Panc1 (cell line): Measurements from ENCODE around the gene AMHR2.

ENCODE experiments used
- POLR2AphosphoS5 ChIP-seq: IDR thresholded peaks from 2 replicates; pipeline ENCODE4 v1.6.1; 2012; ENCODE audit warnings: mild to moderate bottlenecking, low read depth, low read length, moderate library complexity
- TF ChIP-seq, protein P1 (sequence below): fragments of 450-650 bp; IDR thresholded peaks from 2 replicates; pipeline ENCODE4 v1.5.1; 2017; ENCODE audit warnings: mild to moderate bottlenecking

DNA sequence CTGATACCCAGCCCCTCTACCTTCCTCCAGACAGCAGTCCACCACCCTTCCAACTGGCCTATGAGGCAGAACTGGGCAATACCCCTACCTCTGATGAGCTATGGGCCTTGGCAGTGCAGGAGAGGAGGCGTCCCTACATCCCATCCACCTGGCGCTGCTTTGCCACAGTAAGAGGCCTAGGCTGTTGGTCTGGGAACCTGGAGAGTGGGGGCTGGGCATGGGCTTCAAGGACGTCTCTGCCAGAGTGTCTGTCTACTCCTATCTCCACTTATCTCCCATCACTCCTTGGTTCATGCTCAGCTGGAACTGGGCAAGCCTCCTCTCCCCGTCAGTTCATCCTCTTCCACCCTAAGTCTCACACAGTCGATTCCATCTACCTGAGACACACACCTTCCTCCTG lies 6.5 kb downstream of the AMHR2 start:
- TF ChIP-seq, protein P1, sequence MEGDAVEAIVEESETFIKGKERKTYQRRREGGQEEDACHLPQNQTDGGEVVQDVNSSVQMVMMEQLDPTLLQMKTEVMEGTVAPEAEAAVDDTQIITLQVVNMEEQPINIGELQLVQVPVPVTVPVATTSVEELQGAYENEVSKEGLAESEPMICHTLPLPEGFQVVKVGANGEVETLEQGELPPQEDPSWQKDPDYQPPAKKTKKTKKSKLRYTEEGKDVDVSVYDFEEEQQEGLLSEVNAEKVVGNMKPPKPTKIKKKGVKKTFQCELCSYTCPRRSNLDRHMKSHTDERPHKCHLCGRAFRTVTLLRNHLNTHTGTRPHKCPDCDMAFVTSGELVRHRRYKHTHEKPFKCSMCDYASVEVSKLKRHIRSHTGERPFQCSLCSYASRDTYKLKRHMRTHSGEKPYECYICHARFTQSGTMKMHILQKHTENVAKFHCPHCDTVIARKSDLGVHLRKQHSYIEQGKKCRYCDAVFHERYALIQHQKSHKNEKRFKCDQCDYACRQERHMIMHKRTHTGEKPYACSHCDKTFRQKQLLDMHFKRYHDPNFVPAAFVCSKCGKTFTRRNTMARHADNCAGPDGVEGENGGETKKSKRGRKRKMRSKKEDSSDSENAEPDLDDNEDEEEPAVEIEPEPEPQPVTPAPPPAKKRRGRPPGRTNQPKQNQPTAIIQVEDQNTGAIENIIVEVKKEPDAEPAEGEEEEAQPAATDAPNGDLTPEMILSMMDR: no peak
- TF ChIP-seq POLR2AphosphoS5: no peak
